Skeletal muscle tissue (tissue), 4 donors: ENCODE data around the gene CIBAR2. TPM values are rescaled to one million over a fixed set of nuclear protein-coding genes. Genes with fewer than 3 reads are reported as not detected.

Experiments
- H3K27ac ChIP-seq: one replicate; pipeline ENCODE4 v1.7.0; 2013; ENCODE audit warnings: mild to moderate bottlenecking, low read depth, low read length, inconsistent platforms
- H3K27me3 ChIP-seq, 3 donors: one replicate each; pipeline ENCODE4 v1.7.0; 2013; ENCODE audit warnings: low read length in 3 of 3; ENCODE audit not compliant: control insufficient read depth in 3 of 3, insufficient read depth in 3 of 3
- H3K36me3 ChIP-seq, 3 donors: one replicate each; pipeline ENCODE4 v1.7.0; 2013; ENCODE audit warnings: low read length in 3 of 3; ENCODE audit not compliant: control insufficient read depth in 3 of 3, insufficient read depth in 3 of 3
- H3K4me1 ChIP-seq, 3 donors: one replicate each; pipeline ENCODE4 v1.7.0; 2013; ENCODE audit warnings: low read length in 3 of 3, mild to moderate bottlenecking in 3 of 3; ENCODE audit not compliant: control insufficient read depth in 3 of 3, insufficient read depth in 3 of 3
- H3K4me3 ChIP-seq, 3 donors: one replicate each; pipeline ENCODE4 v1.7.0; 2013; ENCODE audit warnings: low read length in 3 of 3
- H3K9ac ChIP-seq, 3 donors: one replicate each; pipeline ENCODE4 v1.7.0; 2013; ENCODE audit warnings: low read length in 3 of 3, mild to moderate bottlenecking in 3 of 3, moderate library complexity in 2 of 3, low read depth in 1 of 3
- H3K9me3 ChIP-seq, 3 donors: one replicate each; pipeline ENCODE4 v1.7.0; 2013; ENCODE audit warnings: low read length in 3 of 3; ENCODE audit not compliant: control insufficient read depth in 3 of 3
- total RNA-seq: library from RNA; depleted of rRNA; stranded (reverse); fragments of >200 nt; gene quantifications from one replicate; pipeline ENCODE4 v1.2.3, GENCODE V29; 2014
- donor health status: Osteomylitis.

The CIBAR2 gene
- total RNA-seq, 1 donor from 2014 or later = not detected

GRCh38 chr16:85137323-85138072 lies 25.2 kb upstream of the CIBAR2 start:
- H3K9ac ChIP-seq = peak overlapping the region; percentile 56 to 72 (median 68)

GRCh38 chr16:85136702-85137322 lies 24.5 kb upstream of the CIBAR2 start:
- peak overlapping the region; percentile 43 to 72 (median 56) for H3K9ac ChIP-seq
- peak overlapping the region; percentile 62 to 80 (median 68) for H3K4me3 ChIP-seq
- no peaks in the 10 kb centered on the region for H3K27me3 ChIP-seq
- peak overlapping the region; percentile 85 for H3K27ac ChIP-seq
- peaks cover 31 to 43% (median 39%) of the 10 kb centered on the region in 3 donors for H3K4me1 ChIP-seq
- H3K9me3 ChIP-seq = peaks cover 0 to 5% (median 0%) of the 10 kb centered on the region in 3 donors
- H3K36me3 ChIP-seq = no peaks in the 10 kb centered on the region

More at GRCh38 chr16:85137323-85138072, 25.2 kb upstream of the CIBAR2 start:
- H3K27ac ChIP-seq = peak overlapping the region; percentile 85
- peak overlapping the region; percentile 68 to 80 (median 68) for H3K4me3 ChIP-seq
- H3K27me3 ChIP-seq = no peaks in the 10 kb centered on the region
- H3K4me1 ChIP-seq = peaks cover 38 to 50% (median 46%) of the 10 kb centered on the region in 3 donors
- peaks cover 0 to 5% (median 0%) of the 10 kb centered on the region in 3 donors for H3K9me3 ChIP-seq
- H3K36me3 ChIP-seq = no peaks in the 10 kb centered on the region

- Histone ChIP-seq H3K9me3 (peaks cover 0 to 5% (median 0%) of the 10 kb centered on the region in 3 donors), H3K27ac (peak overlapping the region; percentile 85), H3K4me1 (peaks cover 30 to 38% (median 36%) of the 10 kb centered on the region in 3 donors)
Measured at GRCh38 chr16:85136213-85136701, 24.0 kb upstream of the CIBAR2 start.

GRCh38 chr16:85134789-85135142 lies 22.5 kb upstream of the CIBAR2 start:
- no peaks in the 10 kb centered on the region for H3K36me3 ChIP-seq
- no peak overlapping the region for H3K27ac ChIP-seq

More at GRCh38 chr16:85136213-85136701, 24.0 kb upstream of the CIBAR2 start:
- no peaks in the 10 kb centered on the region for H3K36me3 ChIP-seq
- peak overlapping the region in 1 of 3 donors; percentile 80 for H3K4me3 ChIP-seq
- H3K27me3 ChIP-seq = no peaks in the 10 kb centered on the region
- peak overlapping the region in 1 of 3 donors; percentile 45 for H3K9ac ChIP-seq

GRCh38 chr16:85134076-85134788 lies 22.0 kb upstream of the CIBAR2 start:
- Histone ChIP-seq H3K9me3 (peaks cover 0 to 5% (median 0%) of the 10 kb centered on the region in 3 donors), H3K4me3 (no peak overlapping the region), H3K27ac (no peak overlapping the region), H3K27me3 (no peaks in the 10 kb centered on the region), H3K36me3 (no peaks in the 10 kb centered on the region), H3K9ac (no peak overlapping the region), H3K4me1 (peaks cover 48 to 53% (median 52%) of the 10 kb centered on the region in 3 donors)

More at GRCh38 chr16:85134789-85135142, 22.5 kb upstream of the CIBAR2 start:
- Histone ChIP-seq H3K4me3 (no peak overlapping the region), H3K4me1 (peaks cover 45 to 51% (median 50%) of the 10 kb centered on the region in 3 donors), H3K27me3 (no peaks in the 10 kb centered on the region), H3K9ac (no peak overlapping the region), H3K9me3 (peaks cover 0 to 5% (median 0%) of the 10 kb centered on the region in 3 donors)

- no peak overlapping the region for H3K27ac ChIP-seq
- H3K27me3 ChIP-seq = no peaks in the 10 kb centered on the region
- peaks cover 48 to 57% (median 52%) of the 10 kb centered on the region in 3 donors for H3K4me1 ChIP-seq
- no peak overlapping the region for H3K4me3 ChIP-seq
- H3K9ac ChIP-seq = no peak overlapping the region
- H3K36me3 ChIP-seq = no peaks in the 10 kb centered on the region
- peaks cover 0 to 5% (median 0%) of the 10 kb centered on the region in 3 donors for H3K9me3 ChIP-seq
Measured at GRCh38 chr16:85133290-85133599, 21.0 kb upstream of the CIBAR2 start.

GRCh38 chr16:85132456-85133289 lies 20.4 kb upstream of the CIBAR2 start:
- peaks cover 0 to 5% (median 0%) of the 10 kb centered on the region in 3 donors for H3K9me3 ChIP-seq

GRCh38 chr16:85130705-85131028 lies 18.4 kb upstream of the CIBAR2 start:
- Histone ChIP-seq H3K4me1 (peaks cover 40 to 51% (median 48%) of the 10 kb centered on the region in 3 donors), H3K36me3 (no peaks in the 10 kb centered on the region), H3K4me3 (no peak overlapping the region), H3K27me3 (no peaks in the 10 kb centered on the region), H3K9me3 (no peaks in the 10 kb centered on the region), H3K27ac (peak overlapping the region; percentile 71), H3K9ac (peak overlapping the region in 1 of 3 donors; percentile 60)

More at GRCh38 chr16:85132456-85133289, 20.4 kb upstream of the CIBAR2 start:
- Histone ChIP-seq H3K27me3 (no peaks in the 10 kb centered on the region), H3K36me3 (no peaks in the 10 kb centered on the region), H3K4me3 (no peak overlapping the region), H3K27ac (no peak overlapping the region), H3K4me1 (peaks cover 43 to 53% (median 46%) of the 10 kb centered on the region in 3 donors), H3K9ac (no peak overlapping the region)
